ENCODE results near the gene MCM9. TPM values are rescaled to one million over a fixed set of nuclear protein-coding genes. Genes with fewer than 3 reads are reported as not detected.

MCM9 gene
- total RNA-seq, 6 experiments from 2014 or later: 4.3 to 7.6 (median 6.9) TPM

GRCh38 chr6:118781897-118782296, 153.1 kb downstream of the MCM9 start:
- no peaks in the 10 kb centered on the region for H3K4me1 ChIP-seq
- no peaks in the 10 kb centered on the region for H3K36me3 ChIP-seq
- ATAC-seq (no peak), DNase-seq (no peak)
- no peaks in the 10 kb centered on the region for H3K27me3 ChIP-seq
- H3K4me3 ChIP-seq: no peak overlapping the region
- TF ChIP-seq POLR2A (IDR thresholded peaks at IDR 0.05) (no peak), CTCF (IDR thresholded peaks at IDR 0.05) (no peak)
- intact Hi-C loops (cut with DNase I): no loop called here
- 65% methylated on average over 2 of the region's 2 CpGs for WGBS (ENCODE audit: insufficient coverage, low coverage, low lambda C conversion rate, missing lambda C conversion rate)
- no peak overlapping the region for H3K27ac ChIP-seq
- H3K9me3 ChIP-seq: no peaks in the 10 kb centered on the region

GRCh38 chr6:118780668-118781067, 154.3 kb downstream of the MCM9 start:
- no peak for TF ChIP-seq CTCF (IDR thresholded peaks at IDR 0.05)
- no peak for TF ChIP-seq POLR2A (IDR thresholded peaks at IDR 0.05)
- Histone ChIP-seq H3K27ac (no peak overlapping the region), H3K9me3 (no peaks in the 10 kb centered on the region), H3K4me3 (no peak overlapping the region), H3K4me1 (no peaks in the 10 kb centered on the region), H3K36me3 (no peaks in the 10 kb centered on the region), H3K27me3 (no peaks in the 10 kb centered on the region)
- 54% methylated on average over 5 of the region's 5 CpGs for WGBS (ENCODE audit: insufficient coverage, low coverage, low lambda C conversion rate, missing lambda C conversion rate)
- intact Hi-C loops (cut with DNase I): no loop called here
- DNase-seq (no peak), ATAC-seq (no peak)

- no peak for TF ChIP-seq POLR2A (IDR thresholded peaks at IDR 0.05)
- TF ChIP-seq CTCF (IDR thresholded peaks at IDR 0.05): peak; percentile 75 to 81 (median 78)
- ATAC-seq: peak; percentile 91 to 98 (median 96)
- Histone ChIP-seq H3K36me3 (no peaks in the 10 kb centered on the region), H3K4me1 (no peaks in the 10 kb centered on the region), H3K9me3 (no peaks in the 10 kb centered on the region), H3K4me3 (no peak overlapping the region), H3K27ac (no peak overlapping the region), H3K27me3 (no peaks in the 10 kb centered on the region)
- peak in 2 of 3 donors; percentile 29 to 71 for DNase-seq
- WGBS (ENCODE audit: insufficient coverage, low coverage, low lambda C conversion rate, missing lambda C conversion rate): 35% methylated on average over 5 of the region's 5 CpGs
- intact Hi-C loops (cut with DNase I): no loop called here
These were observed 158.1 kb downstream of the MCM9 start for GRCh38 chr6:118776607-118777549.

GRCh38 chr6:118775381-118775780, 159.6 kb downstream of the MCM9 start:
- H3K4me1 ChIP-seq: peaks cover 0 to 9% (median 0%) of the 10 kb centered on the region in 4 donors
- no peaks in the 10 kb centered on the region for H3K36me3 ChIP-seq
- DNase-seq (no peak), ATAC-seq (no peak)
- TF ChIP-seq POLR2A (IDR thresholded peaks at IDR 0.05) (no peak), CTCF (IDR thresholded peaks at IDR 0.05) (no peak)
- intact Hi-C loops (cut with DNase I): no loop called here
- H3K27me3 ChIP-seq: no peaks in the 10 kb centered on the region
- H3K4me3 ChIP-seq: no peak overlapping the region
- 100% methylated on average over 2 of the region's 2 CpGs for WGBS (ENCODE audit: insufficient coverage, low coverage, low lambda C conversion rate, missing lambda C conversion rate)
- H3K9me3 ChIP-seq: no peaks in the 10 kb centered on the region
- no peak overlapping the region for H3K27ac ChIP-seq

Data from right lobe of liver (tissue), 6 donors.